ENCODE data around the gene SLC9A7. TPM values are rescaled to one million over a fixed set of nuclear protein-coding genes. Genes with fewer than 3 reads are reported as not detected.

SLC9A7 gene
- total RNA-seq, 1 donor = 46.6 TPM

GRCh38 chrX:46621572-46621971 lies 137.3 kb downstream of the SLC9A7 start:
- TF ChIP-seq, protein P1, sequence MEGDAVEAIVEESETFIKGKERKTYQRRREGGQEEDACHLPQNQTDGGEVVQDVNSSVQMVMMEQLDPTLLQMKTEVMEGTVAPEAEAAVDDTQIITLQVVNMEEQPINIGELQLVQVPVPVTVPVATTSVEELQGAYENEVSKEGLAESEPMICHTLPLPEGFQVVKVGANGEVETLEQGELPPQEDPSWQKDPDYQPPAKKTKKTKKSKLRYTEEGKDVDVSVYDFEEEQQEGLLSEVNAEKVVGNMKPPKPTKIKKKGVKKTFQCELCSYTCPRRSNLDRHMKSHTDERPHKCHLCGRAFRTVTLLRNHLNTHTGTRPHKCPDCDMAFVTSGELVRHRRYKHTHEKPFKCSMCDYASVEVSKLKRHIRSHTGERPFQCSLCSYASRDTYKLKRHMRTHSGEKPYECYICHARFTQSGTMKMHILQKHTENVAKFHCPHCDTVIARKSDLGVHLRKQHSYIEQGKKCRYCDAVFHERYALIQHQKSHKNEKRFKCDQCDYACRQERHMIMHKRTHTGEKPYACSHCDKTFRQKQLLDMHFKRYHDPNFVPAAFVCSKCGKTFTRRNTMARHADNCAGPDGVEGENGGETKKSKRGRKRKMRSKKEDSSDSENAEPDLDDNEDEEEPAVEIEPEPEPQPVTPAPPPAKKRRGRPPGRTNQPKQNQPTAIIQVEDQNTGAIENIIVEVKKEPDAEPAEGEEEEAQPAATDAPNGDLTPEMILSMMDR (IDR thresholded peaks at IDR 0.05; ENCODE audit: insufficient read depth, low read depth, low read length) = no peak
- DNase-seq (ENCODE audit: low read depth) = no peak
- no peak overlapping the region for H3K4me3 ChIP-seq (ENCODE audit: low read depth, low read length)

DNA sequence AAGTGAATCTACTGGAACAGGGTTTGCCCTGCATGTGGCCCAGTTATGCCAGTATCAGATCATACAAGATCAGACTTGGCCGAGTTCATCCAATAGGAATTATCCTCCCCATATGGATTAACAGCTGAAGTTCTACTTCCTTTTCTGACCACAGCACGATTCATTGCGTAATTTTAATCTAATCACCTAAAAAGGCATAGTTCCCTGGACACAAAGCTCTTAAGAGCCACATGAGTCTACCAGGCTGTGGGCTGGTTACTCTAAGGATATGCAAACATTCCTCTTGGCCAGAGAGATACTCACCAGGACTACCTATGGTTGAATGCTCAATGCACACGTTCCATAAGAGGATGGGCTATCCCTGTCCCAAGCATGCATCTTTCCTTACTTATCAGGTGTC lies 138.4 kb downstream of the SLC9A7 start:
- TF ChIP-seq, protein P1 (IDR thresholded peaks at IDR 0.05; ENCODE audit: insufficient read depth, low read depth, low read length) = no peak
- H3K4me3 ChIP-seq (ENCODE audit: low read depth, low read length) = no peak overlapping the region
- peak; percentile 61 for DNase-seq (ENCODE audit: low read depth)

DNA sequence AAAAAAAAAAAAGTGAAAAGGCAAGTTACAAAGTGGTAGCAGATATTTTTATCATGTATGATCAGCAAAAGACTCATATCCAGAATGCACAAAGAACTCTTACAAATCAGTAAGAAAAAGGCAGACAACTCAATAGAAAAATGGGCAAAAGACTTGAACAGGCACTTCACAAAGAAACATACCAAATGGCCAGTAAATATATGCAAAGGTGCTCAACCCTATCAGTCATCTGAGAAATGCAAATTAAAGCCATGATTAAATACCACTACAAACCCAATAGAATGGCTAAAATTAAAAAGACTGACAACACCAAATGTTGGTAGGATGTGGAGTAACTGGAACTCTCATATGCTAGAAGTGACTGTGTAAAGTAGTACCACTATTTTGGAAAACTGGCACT lies 140.0 kb downstream of the SLC9A7 start:
- no peak for DNase-seq (ENCODE audit: low read depth)
- H3K4me3 ChIP-seq (ENCODE audit: low read depth, low read length) = no peak overlapping the region
- TF ChIP-seq, protein P1 (IDR thresholded peaks at IDR 0.05; ENCODE audit: insufficient read depth, low read depth, low read length) = no peak

DNA sequence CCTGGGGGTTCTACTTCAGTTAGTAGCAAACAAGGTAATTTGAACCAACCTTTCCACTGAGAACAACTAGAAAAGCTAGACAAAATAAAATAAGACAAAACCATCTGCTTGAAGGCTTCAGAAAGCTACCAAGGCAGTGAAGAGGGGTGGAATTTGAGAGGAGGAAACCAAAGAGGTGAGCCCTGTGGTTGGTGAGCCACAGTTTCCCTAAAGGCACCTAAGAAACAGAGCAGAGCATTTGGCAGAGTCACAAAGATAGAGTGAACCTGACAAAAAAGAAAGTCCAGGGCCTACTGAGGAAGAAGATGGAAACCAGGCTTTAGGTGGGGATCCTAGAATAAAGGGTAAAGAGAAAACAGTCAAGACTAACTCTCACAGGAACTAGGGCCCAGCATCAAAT lies 141.0 kb downstream of the SLC9A7 start:
- H3K4me3 ChIP-seq (ENCODE audit: low read depth, low read length) = no peak overlapping the region
- no peak for DNase-seq (ENCODE audit: low read depth)
- TF ChIP-seq, protein P1 (IDR thresholded peaks at IDR 0.05; ENCODE audit: insufficient read depth, low read depth, low read length) = no peak

GRCh38 chrX:46611658-46612362 lies 147.1 kb downstream of the SLC9A7 start:
- no peak for DNase-seq (ENCODE audit: low read depth)
- no peak overlapping the region for H3K4me3 ChIP-seq (ENCODE audit: low read depth, low read length)
- TF ChIP-seq, protein P1 (IDR thresholded peaks at IDR 0.05; ENCODE audit: insufficient read depth, low read depth, low read length) = no peak

- DNase-seq (ENCODE audit: low read depth) = no peak
- TF ChIP-seq, protein P1 (IDR thresholded peaks at IDR 0.05; ENCODE audit: insufficient read depth, low read depth, low read length) = no peak
- no peak overlapping the region for H3K4me3 ChIP-seq (ENCODE audit: low read depth, low read length)
Observed at GRCh38 chrX:46610070-46610658, 148.8 kb downstream of the SLC9A7 start.
